Ishikawa (cell line): ENCODE data around the gene DCUN1D2.

ENCODE experiments used
- CEBPB ChIP-seq: IDR thresholded peaks from 2 replicates; pipeline ENCODE4 v1.6.1; 2012
- CREB1 ChIP-seq: IDR thresholded peaks from 2 replicates; pipeline ENCODE4 v1.6.1; 2012; ENCODE audit warnings: low read depth
- EGR1 ChIP-seq: IDR thresholded peaks from 2 replicates; pipeline ENCODE4 v1.6.1; 2012
- EP300 ChIP-seq: IDR thresholded peaks from 2 replicates; pipeline ENCODE4 v1.6.1; 2012; ENCODE audit warnings: borderline replicate concordance
- FOXM1 ChIP-seq: IDR thresholded peaks from 2 replicates; pipeline ENCODE4 v1.6.1; 2012; ENCODE audit warnings: low read depth, borderline replicate concordance
- NFIC ChIP-seq: IDR thresholded peaks from 2 replicates; pipeline ENCODE4 v1.6.1; 2012
- RAD21 ChIP-seq: IDR thresholded peaks from 2 replicates; pipeline ENCODE4 v1.6.1; 2012; ENCODE audit warnings: low read depth
- REST ChIP-seq: IDR thresholded peaks from 2 replicates; pipeline ENCODE4 v1.6.1; 2012; ENCODE audit warnings: low read depth, mild to moderate bottlenecking
- TAF1 ChIP-seq: IDR thresholded peaks from 2 replicates; pipeline ENCODE4 v1.6.1; 2012; ENCODE audit warnings: low read depth, mild to moderate bottlenecking
- TCF12 ChIP-seq: IDR thresholded peaks from 2 replicates; pipeline ENCODE4 v1.6.1; 2012; ENCODE audit warnings: low read depth
- TEAD4 ChIP-seq: IDR thresholded peaks from 2 replicates; pipeline ENCODE4 v1.6.1; 2012
- USF1 ChIP-seq: IDR thresholded peaks from 2 replicates; pipeline ENCODE4 v1.6.1; 2012
- YY1 ChIP-seq: IDR thresholded peaks from 2 replicates; pipeline ENCODE4 v1.6.1; 2012; ENCODE audit warnings: low read depth
- ZBTB7A ChIP-seq: IDR thresholded peaks from 2 replicates; pipeline ENCODE4 v1.6.1; 2012; ENCODE audit warnings: low read depth
- TF ChIP-seq, protein P1 (sequence below): IDR thresholded peaks from 2 replicates; pipeline ENCODE4 v1.6.1; 2012

DCUN1D2 gene

DNA sequence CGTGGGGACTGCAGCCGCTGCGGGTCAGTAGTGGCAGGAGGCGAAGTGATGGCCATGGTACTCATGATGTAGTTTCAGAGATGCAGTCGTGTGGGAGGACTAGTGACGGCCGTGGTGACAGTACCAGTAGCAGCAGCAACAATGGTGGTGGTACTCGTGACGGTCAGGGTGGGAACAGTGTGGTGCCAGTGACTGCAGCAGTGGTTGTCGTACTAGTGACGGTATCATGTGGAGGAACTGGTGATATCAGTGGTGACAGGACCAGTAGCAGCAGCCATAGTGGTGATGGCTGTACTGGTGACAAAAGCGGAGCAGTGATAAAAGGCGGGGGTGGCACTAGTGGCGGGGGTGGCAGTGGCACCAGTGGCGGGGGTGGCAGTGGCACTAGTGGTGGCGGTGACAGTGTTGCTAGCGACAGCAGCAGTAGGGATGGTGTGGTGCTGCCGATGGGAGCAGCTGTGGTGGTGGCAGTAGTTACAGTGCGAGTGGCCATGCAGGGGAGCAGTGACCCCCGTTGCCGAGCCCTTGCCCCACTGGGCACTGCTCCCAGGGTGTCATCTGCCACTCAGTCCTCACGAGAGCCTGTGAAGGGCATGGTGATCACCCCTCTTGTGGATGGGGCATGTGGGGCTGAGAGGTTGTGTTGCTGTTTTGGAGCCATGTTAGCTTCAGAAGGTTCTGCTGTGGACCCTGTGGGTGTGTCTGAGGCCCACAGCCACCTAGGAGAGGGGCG lies 60.0 kb downstream of the DCUN1D2 start:
- TF ChIP-seq ZBTB7A: no peak
- no peak for TF ChIP-seq USF1
- TF ChIP-seq CEBPB: no peak
- no peak for TF ChIP-seq REST
- no peak for TF ChIP-seq CREB1
- no peak for TF ChIP-seq YY1
- no peak for TF ChIP-seq TCF12
- no peak for TF ChIP-seq NFIC
- no peak for TF ChIP-seq FOXM1
- no peak for TF ChIP-seq TEAD4
- no peak for TF ChIP-seq TAF1
- TF ChIP-seq EGR1: no peak
- TF ChIP-seq RAD21: no peak
- TF ChIP-seq, protein P1, sequence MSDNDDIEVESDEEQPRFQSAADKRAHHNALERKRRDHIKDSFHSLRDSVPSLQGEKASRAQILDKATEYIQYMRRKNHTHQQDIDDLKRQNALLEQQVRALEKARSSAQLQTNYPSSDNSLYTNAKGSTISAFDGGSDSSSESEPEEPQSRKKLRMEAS: no peak
- TF ChIP-seq EP300: no peak

DNA sequence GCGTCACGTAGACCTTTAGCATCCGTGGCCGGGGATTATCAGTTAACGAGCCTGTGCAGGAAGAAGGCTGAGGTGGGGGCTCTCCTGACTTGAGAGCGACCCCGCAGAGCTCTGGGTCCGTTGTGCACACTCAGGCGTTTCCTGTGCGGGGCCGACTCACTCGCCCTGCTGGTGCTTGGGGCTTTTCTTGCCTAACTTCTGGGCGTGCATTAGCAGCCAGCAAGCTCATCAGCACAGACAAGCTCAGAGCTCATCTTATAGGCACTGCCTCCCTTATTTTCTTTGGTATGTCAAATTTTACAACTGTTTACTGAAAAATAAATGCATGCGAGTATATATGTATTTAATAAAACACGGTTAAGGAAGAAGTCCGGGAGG lies 60.9 kb downstream of the DCUN1D2 start:
- no peak for TF ChIP-seq NFIC
- no peak for TF ChIP-seq RAD21
- TF ChIP-seq EGR1: no peak
- no peak for TF ChIP-seq CREB1
- no peak for TF ChIP-seq TAF1
- TF ChIP-seq, protein P1: no peak
- TF ChIP-seq FOXM1: no peak
- no peak for TF ChIP-seq EP300
- TF ChIP-seq TCF12: no peak
- TF ChIP-seq REST: no peak
- TF ChIP-seq CEBPB: no peak

DNA sequence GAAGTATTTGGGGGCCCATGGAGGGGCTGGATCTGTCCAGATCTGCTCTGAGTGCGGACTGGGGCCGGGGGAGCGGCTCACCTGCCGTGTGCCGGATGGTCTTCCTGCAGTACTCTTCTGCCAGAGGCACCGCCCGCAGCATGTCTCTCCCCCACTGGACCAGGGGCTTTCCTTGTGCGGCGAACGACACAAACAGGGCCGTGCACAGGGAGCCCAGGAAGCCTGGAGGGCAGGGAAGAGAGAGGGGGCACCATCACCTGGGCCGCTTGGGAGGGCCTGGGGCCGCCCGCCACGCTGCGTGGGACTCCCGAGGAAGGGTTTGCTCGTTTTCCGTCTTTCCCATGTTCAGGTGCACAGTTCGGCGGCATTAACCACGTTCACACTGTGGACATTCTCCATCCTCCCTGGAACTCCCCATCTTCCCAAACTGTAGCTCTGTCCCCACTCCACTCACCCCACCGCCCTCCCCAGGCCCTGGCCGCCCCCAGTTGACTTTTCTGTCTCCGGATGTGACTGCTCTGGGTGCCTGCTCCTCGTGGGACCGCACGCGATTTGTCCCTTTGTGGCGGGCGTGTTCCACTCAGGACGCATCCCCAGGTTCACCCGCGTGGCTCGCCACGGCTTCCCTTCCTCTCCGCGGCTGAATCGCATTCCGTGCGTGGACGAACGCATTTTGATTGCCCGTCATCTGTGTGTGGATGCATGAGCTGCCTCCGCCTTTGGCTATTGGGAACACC lies 61.5 kb downstream of the DCUN1D2 start:
- TF ChIP-seq CEBPB (no peak), REST (no peak), TAF1 (no peak), USF1 (no peak), FOXM1 (no peak)
- TF ChIP-seq, protein P1: no peak

- TF ChIP-seq TCF12 (no peak), REST (no peak), CREB1 (no peak), FOXM1 (no peak), ZBTB7A (no peak), USF1 (no peak), YY1 (no peak)
Observed at GRCh38 chr13:113428469-113428865, 62.0 kb downstream of the DCUN1D2 start.
